IMR-90 (cell line): Measurements from ENCODE around the gene RFXANK. TPM values are rescaled to one million over a fixed set of nuclear protein-coding genes. Genes with fewer than 3 reads are reported as not detected.

Experiments
- ATAC-seq: fragments of 200-7000 bp; cut with Tn5 transposase; 2 replicates; pipeline ENCODE4 v1.9.1; 2020; ENCODE audit warnings: low read depth, mild to moderate bottlenecking, moderate library complexity
- BruUV-seq: library from RNA; stranded (reverse); fragments of 400-500 nt; replicated peaks from 2 replicates; lab custom pipeline; 2021; lab: Mats Ljungman, UMichigan
- CTCF ChIA-PET: fragments of 300-600 bp; formaldehyde crosslinking; extraction: SDS; loops from one replicate; lab custom pipeline; 2021; ENCODE audit warnings: antibody characterized with exemption; lab: Yijun Ruan, JAX
- POLR2A ChIA-PET: fragments of 300-600 bp; sonication (Branson Sonifier 250); formaldehyde crosslinking; loops from one replicate; lab custom pipeline; 2022; ENCODE audit warnings: antibody characterized with exemption; ENCODE audit not compliant: unreplicated experiment; lab: Charles Lee
- DNase-seq: peaks from one replicate; pipeline ENCODE4 v3.0.0; 2013
- H2AFZ ChIP-seq: replicated peaks from 2 replicates; pipeline ENCODE3; 2013; ENCODE audit warnings: low read length, mild to moderate bottlenecking; ENCODE audit not compliant: poor library complexity
- H2AK5ac ChIP-seq: 2 replicates; pipeline ENCODE4 v1.6.1; 2013; ENCODE audit warnings: low read depth, low read length, inconsistent platforms
- H2AK9ac ChIP-seq: replicated peaks from 2 replicates; pipeline ENCODE3; 2013; ENCODE audit warnings: mild to moderate bottlenecking, low read depth, low read length, moderate library complexity; ENCODE audit not compliant: poor library complexity
- H2BK120ac ChIP-seq: 2 replicates; pipeline ENCODE4 v1.6.1; 2013; ENCODE audit warnings: low read depth, low read length, inconsistent platforms
- H2BK15ac ChIP-seq: 3 replicates; pipeline ENCODE4 v1.6.1; 2013; ENCODE audit warnings: low read depth, low read length, inconsistent platforms
- H2BK20ac ChIP-seq: 2 replicates; pipeline ENCODE4 v1.6.1; 2013; ENCODE audit warnings: low read depth, mild to moderate bottlenecking, inconsistent platforms, low read length, moderate library complexity
- H2BK5ac ChIP-seq: 2 replicates; pipeline ENCODE4 v1.6.1; 2013; ENCODE audit warnings: mild to moderate bottlenecking, low read depth, low read length, inconsistent platforms; ENCODE audit not compliant: poor library complexity, severe bottlenecking
- H3K14ac ChIP-seq: replicated peaks from 2 replicates; pipeline ENCODE4 v1.6.1; 2013; ENCODE audit warnings: low read depth, low read length, inconsistent platforms
- H3K18ac ChIP-seq: 2 replicates; pipeline ENCODE4 v1.6.1; 2013; ENCODE audit warnings: low read depth, low read length, control low read depth
- H3K23ac ChIP-seq: 2 replicates; pipeline ENCODE4 v1.6.1; 2013; ENCODE audit warnings: low read depth, low read length, inconsistent platforms
- H3K27ac ChIP-seq: 2 replicates; pipeline ENCODE4 v1.5.1; 2013; ENCODE audit warnings: mild to moderate bottlenecking, control low read depth, low read length; ENCODE audit not compliant: insufficient read depth
- H3K27me3 ChIP-seq: 2 replicates; pipeline ENCODE4 v1.6.1; 2013; ENCODE audit warnings: low read length; ENCODE audit not compliant: control insufficient read depth, insufficient read depth
- H3K36me3 ChIP-seq: 2 replicates; pipeline ENCODE4 v1.6.1; 2013; ENCODE audit warnings: low read length, mixed read lengths; ENCODE audit not compliant: control insufficient read depth, insufficient read depth
- H3K4ac ChIP-seq: 2 replicates; pipeline ENCODE4 v1.6.1; 2013; ENCODE audit warnings: low read depth, low read length, inconsistent platforms
- H3K4me1 ChIP-seq: 2 replicates; pipeline ENCODE4 v1.6.1; 2013; ENCODE audit warnings: low read length, mixed read lengths; ENCODE audit not compliant: control insufficient read depth, insufficient read depth
- H3K4me2 ChIP-seq: 2 replicates; pipeline ENCODE4 v1.6.1; 2013; ENCODE audit warnings: low read depth, mild to moderate bottlenecking, control low read depth, low read length, moderate library complexity
- H3K4me3 ChIP-seq: 2 replicates; pipeline ENCODE4 v1.5.1; 2013; ENCODE audit warnings: low read depth, mild to moderate bottlenecking, control low read depth, low read length, moderate library complexity; ENCODE audit not compliant: insufficient read depth
- H3K56ac ChIP-seq: 2 replicates; pipeline ENCODE4 v1.6.1; 2013; ENCODE audit warnings: low read length, inconsistent platforms; ENCODE audit not compliant: insufficient read depth; ENCODE audit errors: extremely low read depth
- H3K79me1 ChIP-seq, 2 experiments: 2 replicates each; pipeline ENCODE4 v1.6.1; 2013; ENCODE audit warnings: low read length in 2 of 2, inconsistent platforms in 1 of 2, low read depth in 1 of 2
- H3K9ac ChIP-seq: 2 replicates; pipeline ENCODE4 v1.6.1; 2013; ENCODE audit warnings: low read depth, low read length, control low read depth
- H3K9me1 ChIP-seq: 2 replicates; pipeline ENCODE4 v1.6.1; 2013; ENCODE audit warnings: low read length, inconsistent platforms; ENCODE audit not compliant: insufficient read depth
- H3K9me3 ChIP-seq: 2 replicates; pipeline ENCODE4 v1.6.1; 2013; ENCODE audit warnings: low read length; ENCODE audit not compliant: control insufficient read depth, insufficient read depth
- H4K20me1 ChIP-seq: 2 replicates; pipeline ENCODE4 v1.6.1; 2013; ENCODE audit warnings: low read length, inconsistent platforms; ENCODE audit not compliant: insufficient read depth
- H4K5ac ChIP-seq: 2 replicates; pipeline ENCODE4 v1.6.1; 2013; ENCODE audit warnings: mild to moderate bottlenecking, low read depth, low read length, control low read depth
- H4K8ac ChIP-seq, 2 experiments: 2 replicates each; pipeline ENCODE4 v1.6.1; 2013; ENCODE audit warnings: low read depth in 2 of 2, low read length in 2 of 2, control low read depth in 1 of 2, inconsistent platforms in 1 of 2
- H4K91ac ChIP-seq: 2 replicates; pipeline ENCODE4 v1.6.1; 2013; ENCODE audit warnings: low read depth, low read length, inconsistent platforms; ENCODE audit not compliant: insufficient read depth
- BHLHE40 ChIP-seq: fragments of 150-350 bp; IDR thresholded peaks from 2 replicates; pipeline ENCODE4 v1.6.1; 2016; ENCODE audit warnings: mild to moderate bottlenecking, low read depth, low read length
- CEBPB ChIP-seq: IDR thresholded peaks from 2 replicates; pipeline ENCODE4 v1.6.1; 2012; ENCODE audit warnings: low read depth, low read length, improper control_type of control experiment
- CHD1 ChIP-seq: IDR thresholded peaks from 2 replicates; pipeline ENCODE4 v1.6.1; 2012; ENCODE audit warnings: low read depth, low read length, improper control_type of control experiment
- CTCF ChIP-seq: conservative IDR thresholded peaks from 2 replicates; pipeline ENCODE4 v1.5.1; 2012; ENCODE audit warnings: mild to moderate bottlenecking, low read depth, low read length, improper control_type of control experiment
- ELK1 ChIP-seq: fragments of 150-350 bp; IDR thresholded peaks from 2 replicates; pipeline ENCODE4 v1.6.1; 2016; ENCODE audit warnings: low read depth, mild to moderate bottlenecking, low read length, moderate library complexity, borderline replicate concordance
- FOS ChIP-seq: fragments of 150-350 bp; IDR thresholded peaks from 2 replicates; pipeline ENCODE4 v1.6.1; 2016; ENCODE audit warnings: low read depth, low read length
- MAFK ChIP-seq: IDR thresholded peaks from 2 replicates; pipeline ENCODE4 v1.6.1; 2012; ENCODE audit warnings: low read depth, low read length, improper control_type of control experiment
- MAZ ChIP-seq: IDR thresholded peaks from 2 replicates; pipeline ENCODE4 v1.6.1; 2012; ENCODE audit warnings: low read depth, mild to moderate bottlenecking, low read length, improper control_type of control experiment, moderate library complexity, borderline replicate concordance
- MXI1 ChIP-seq: IDR thresholded peaks from 2 replicates; pipeline ENCODE4 v1.6.1; 2012; ENCODE audit warnings: low read depth, mild to moderate bottlenecking, low read length, moderate library complexity, borderline replicate concordance
- NFE2L2 ChIP-seq: fragments of 150-350 bp; IDR thresholded peaks from 2 replicates; pipeline ENCODE4 v1.6.1; 2016; ENCODE audit warnings: low read depth, mild to moderate bottlenecking, low read length
- POLR2A ChIP-seq: IDR thresholded peaks from 2 replicates; pipeline ENCODE4 v1.6.1; 2012; ENCODE audit warnings: mild to moderate bottlenecking, low read depth, low read length
- RAD21 ChIP-seq: IDR thresholded peaks from 2 replicates; pipeline ENCODE4 v1.6.1; 2012; ENCODE audit warnings: low read length, improper control_type of control experiment
- RCOR1 ChIP-seq: IDR thresholded peaks from 2 replicates; pipeline ENCODE4 v1.6.1; 2012; ENCODE audit warnings: mild to moderate bottlenecking, low read length, improper control_type of control experiment; ENCODE audit not compliant: insufficient replicate concordance
- RFX5 ChIP-seq: IDR thresholded peaks from 2 replicates; pipeline ENCODE4 v1.8.0; 2012; ENCODE audit warnings: low read depth, mild to moderate bottlenecking, low read length, moderate library complexity
- SMC3 ChIP-seq: fragments of 150-350 bp; IDR thresholded peaks from 2 replicates; pipeline ENCODE4 v1.6.1; 2016; ENCODE audit warnings: low read depth, mild to moderate bottlenecking, antibody characterized with exemption, low read length, moderate library complexity
- USF2 ChIP-seq: fragments of 150-350 bp; IDR thresholded peaks from 2 replicates; pipeline ENCODE4 v1.6.1; 2017; ENCODE audit warnings: mild to moderate bottlenecking, antibody characterized with exemption, low read length, low read depth
- WGBS, 2 experiments: methylation state at CpG; one replicate each; pipeline versions ENCODE4 v1.1.5 to v1.1.7; 2013; ENCODE audit warnings: missing lambda C conversion rate in 2 of 2; ENCODE audit not compliant: insufficient read length in 1 of 2; ENCODE audit errors: extremely low coverage in 2 of 2; 5-methylcytosine and 5-hydroxymethylcytosine counted together
- dilution Hi-C: fragments of 300-500 bp; cut with HindIII; formaldehyde crosslinking; loops from one replicate; pipeline ENCODE4 v1.14.3; 2018; ENCODE audit warnings: low sequenced_read_pairs; ENCODE audit not compliant: unreplicated experiment
- in situ Hi-C: fragments of 300-500 bp; cut with MboI; formaldehyde crosslinking; loops from 3 replicates; pipeline ENCODE4 v1.14.3; 2019; ENCODE audit warnings: low sequenced_read_pairs, inconsistent platforms, mixed read lengths
- intact Hi-C: fragments of 100-400 bp; cut with micrococcal nuclease; formaldehyde crosslinking; loops from 2 replicates; pipeline ENCODE4 v1.10.0; 2022
- polyA plus RNA-seq, 3 experiments: library from polyadenylated mRNA; depleted of rRNA; stranded (reverse); fragments of >200 nt; gene quantifications; 2 replicates each; pipeline ENCODE4 v1.2.3, GENCODE V29; 2012; ENCODE audit warnings: low replicate concordance in 1 of 3
- total RNA-seq: library from RNA; depleted of rRNA; stranded (reverse); fragments of >200 nt; gene quantifications from 2 replicates; pipeline ENCODE4 v1.2.3, GENCODE V29; 2012

Gene RFXANK
- total and polyA plus RNA-seq, 2 of the 4 experiments (the other 2 are of a cell fraction): 68.3 to 97.8 TPM

GRCh38 chr19:19229701-19230100, 37.6 kb downstream of the RFXANK start:
- no peak overlapping the region for H3K14ac ChIP-seq
- H4K91ac ChIP-seq: no peak overlapping the region
- H3K27me3 ChIP-seq: peaks cover 9% of the 10 kb centered on the region; the same call in 1 of the 2 replicates
- H2BK20ac ChIP-seq: no peak overlapping the region
- no peak for TF ChIP-seq MAFK
- TF ChIP-seq CHD1: no peak
- no peak for TF ChIP-seq CTCF
- no peak for TF ChIP-seq RAD21
- TF ChIP-seq NFE2L2: no peak
- no peak for TF ChIP-seq RFX5
- no peak for TF ChIP-seq BHLHE40
- no peak for TF ChIP-seq FOS
- TF ChIP-seq POLR2A: no peak
- TF ChIP-seq SMC3: no peak
- no peak for TF ChIP-seq RCOR1
- no peak for TF ChIP-seq USF2
- TF ChIP-seq MXI1: no peak
- no peak for TF ChIP-seq MAZ
- no peak for TF ChIP-seq ELK1
- no peak for TF ChIP-seq CEBPB
- ATAC-seq (no peak), DNase-seq (no peak)
- no TSS peak for BruUV-seq
- H3K4ac ChIP-seq: no peak overlapping the region
- no peak overlapping the region for H3K4me3 ChIP-seq
- H2BK5ac ChIP-seq: no peak overlapping the region
- dilution Hi-C loops (no loop called here), in situ Hi-C loops (no loop called here), intact Hi-C loops (no loop called here)
- H2AK9ac ChIP-seq: no peak overlapping the region
- H4K5ac ChIP-seq: no peak overlapping the region
- CTCF ChIA-PET: interaction anchor here (1.3 kb wide), 1 partner anchor 27 kb away, joined by 3 read pairs; the partner anchor contains the start of gene NR2C2AP
- no peaks in the 10 kb centered on the region for H3K9me1 ChIP-seq
- H4K8ac ChIP-seq: no peak overlapping the region
- H2BK15ac ChIP-seq: no peak overlapping the region
- H3K36me3 ChIP-seq: no peaks in the 10 kb centered on the region
- H3K23ac ChIP-seq: no peak overlapping the region
- POLR2A ChIA-PET: no interaction called here
- H2AK5ac ChIP-seq: no peak overlapping the region
- no peak overlapping the region for H3K4me2 ChIP-seq
- H3K79me1 ChIP-seq: no peaks in the 10 kb centered on the region
- no peaks in the 10 kb centered on the region for H3K4me1 ChIP-seq
- no peak overlapping the region for H2AFZ ChIP-seq
- H3K56ac ChIP-seq: no peak overlapping the region
- WGBS, 2 experiments: no CpG with 5 or more reads among the region's 3 CpGs
- H2BK120ac ChIP-seq: no peak overlapping the region
- H3K27ac ChIP-seq: no peak overlapping the region
- no peak overlapping the region for H3K18ac ChIP-seq
- H3K9me3 ChIP-seq: peaks cover 14% of the 10 kb centered on the region
- no peaks in the 10 kb centered on the region for H4K20me1 ChIP-seq
- no peak overlapping the region for H3K9ac ChIP-seq
